ENCODE results near the gene ZNF280C.

GRCh38 chrX:130165181-130165702, 103.5 kb downstream of the ZNF280C start:
- TF ChIP-seq CTCF (IDR thresholded peaks at IDR 0.05) (no peak), POLR2A (IDR thresholded peaks at IDR 0.05) (no peak)

Measured in ovary (tissue), 3 donors.